GM21526 (cell line): ENCODE data around the gene SGIP1.

Source experiments
- ATAC-seq: cut with Tn5 transposase; IDR thresholded peaks from one replicate; pipeline ENCODE4 v1.9.1; 2021; ENCODE audit warnings: moderate library complexity; ENCODE audit not compliant: unreplicated experiment, low FRiP score

The SGIP1 gene

GRCh38 chr1:66521721-66522365, 12.1 kb upstream of the SGIP1 start:
- no peak for ATAC-seq

GRCh38 chr1:66523562-66523961, 10.4 kb upstream of the SGIP1 start:
- ATAC-seq: no peak

GRCh38 chr1:66525086-66525485, 8.9 kb upstream of the SGIP1 start:
- ATAC-seq: no peak

GRCh38 chr1:66526036-66526435, 7.9 kb upstream of the SGIP1 start:
- no peak for ATAC-seq

- no peak for ATAC-seq
Observed at GRCh38 chr1:66526991-66527390, 7.0 kb upstream of the SGIP1 start.

- no peak for ATAC-seq
Observed at GRCh38 chr1:66527686-66528085, 6.3 kb upstream of the SGIP1 start.

- no peak for ATAC-seq
Observed at GRCh38 chr1:66528580-66528979, 5.4 kb upstream of the SGIP1 start.

- no peak for ATAC-seq
Observed at GRCh38 chr1:66532214-66532613, 1.7 kb upstream of the SGIP1 start.

- no peak for ATAC-seq
Observed at GRCh38 chr1:66532798-66533783, 862 bp upstream of the SGIP1 start.

- no peak for ATAC-seq
Observed at GRCh38 chr1:66535061-66535460, 1.1 kb downstream of the SGIP1 start.

- no peak for ATAC-seq
Observed at GRCh38 chr1:66535853-66536252, 1.9 kb downstream of the SGIP1 start.

GRCh38 chr1:66537718-66538117, 3.8 kb downstream of the SGIP1 start:
- no peak for ATAC-seq

- no peak for ATAC-seq
Observed at GRCh38 chr1:66539491-66539890, 5.5 kb downstream of the SGIP1 start.

- no peak for ATAC-seq
Observed at GRCh38 chr1:66540434-66541032, 6.6 kb downstream of the SGIP1 start.

- no peak for ATAC-seq
Observed at GRCh38 chr1:66542314-66542713, 8.4 kb downstream of the SGIP1 start.

GRCh38 chr1:66542811-66543767, 9.1 kb downstream of the SGIP1 start:
- no peak for ATAC-seq

- no peak for ATAC-seq
Observed at GRCh38 chr1:66546047-66546810, 12.3 kb downstream of the SGIP1 start.

- no peak for ATAC-seq
Observed at GRCh38 chr1:66549017-66549416, 15.1 kb downstream of the SGIP1 start.

- no peak for ATAC-seq
Observed at GRCh38 chr1:66550243-66550642, 16.3 kb downstream of the SGIP1 start.

GRCh38 chr1:66552287-66552686, 18.3 kb downstream of the SGIP1 start:
- ATAC-seq: no peak
